A673 (cell line): Measurements from ENCODE around the gene NKIRAS2. TPM values are rescaled to one million over a fixed set of nuclear protein-coding genes. Genes with fewer than 3 reads are reported as not detected.
A peak's percentile ranks its signal among the peaks of the same experiment; 100 is the strongest.

Experiments used
- BruUV-seq: library from RNA; stranded (reverse); fragments of 400-500 nt; replicated peaks from 2 replicates; lab custom pipeline; 2021; lab: Mats Ljungman, UMichigan
- CTCF ChIA-PET: fragments of 300-600 bp; sonication (Branson Sonifier 250); formaldehyde crosslinking; loops from one replicate; lab custom pipeline; 2022; ENCODE audit warnings: antibody characterized with exemption; lab: Charles Lee
- POLR2A ChIA-PET: fragments of 300-600 bp; sonication (Branson Sonifier 250); formaldehyde crosslinking; loops from one replicate; lab custom pipeline; 2022; ENCODE audit warnings: antibody characterized with exemption; ENCODE audit not compliant: low non-redundant PET; lab: Charles Lee
- DNase-seq: peaks from one replicate; pipeline ENCODE4 v3.0.0-alpha.2; 2015; ENCODE audit warnings: low spot score
- H3K27ac ChIP-seq: fragments of 200-600 bp; sonication (generic); 2 replicates; pipeline ENCODE4 v1.5.1; 2016; ENCODE audit warnings: mixed run types, low read depth, mild to moderate bottlenecking, mixed read lengths, antibody characterized with exemption, low read length; ENCODE audit not compliant: poor library complexity, severe bottlenecking
- H3K27me3 ChIP-seq: fragments of 200-600 bp; sonication (generic); replicated peaks from 2 replicates; pipeline ENCODE4 v1.6.1; 2017; ENCODE audit warnings: mixed run types, low read depth, mild to moderate bottlenecking, mixed read lengths, antibody characterized with exemption, low read length; ENCODE audit not compliant: insufficient read depth, poor library complexity
- H3K36me3 ChIP-seq: fragments of 200-600 bp; sonication (generic); 2 replicates; pipeline ENCODE4 v1.6.1; 2016; ENCODE audit warnings: mixed run types, mild to moderate bottlenecking, mixed read lengths, antibody characterized with exemption, low read length; ENCODE audit not compliant: insufficient read depth, poor library complexity, severe bottlenecking
- H3K4me1 ChIP-seq: fragments of 200-600 bp; sonication (generic); 2 replicates; pipeline ENCODE4 v1.6.1; 2017; ENCODE audit warnings: mixed run types, mild to moderate bottlenecking, mixed read lengths, antibody characterized with exemption, low read length; ENCODE audit not compliant: insufficient read depth, poor library complexity, severe bottlenecking
- H3K4me3 ChIP-seq: fragments of 200-600 bp; sonication (generic); 2 replicates; pipeline ENCODE4 v1.5.1; 2016; ENCODE audit warnings: low read depth, mixed run types, mild to moderate bottlenecking, mixed read lengths, low read length; ENCODE audit not compliant: poor library complexity, severe bottlenecking
- H3K9me3 ChIP-seq: fragments of 200-600 bp; sonication (generic); 2 replicates; pipeline ENCODE4 v1.6.1; 2016; ENCODE audit warnings: mixed run types, low read depth, mild to moderate bottlenecking, mixed read lengths, antibody characterized with exemption, low read length; ENCODE audit not compliant: poor library complexity, severe bottlenecking
- CTCF ChIP-seq: fragments of 300-800, 200-600 bp; sonication (generic); conservative IDR thresholded peaks from 2 replicates; pipeline ENCODE4 v1.5.1; 2017; ENCODE audit warnings: low read depth, mild to moderate bottlenecking, antibody characterized with exemption, low read length, moderate library complexity, mixed read lengths
- EZH2 ChIP-seq: fragments of 200-600 bp; sonication (generic); IDR thresholded peaks from 2 replicates; pipeline ENCODE4 v1.6.1; 2017; ENCODE audit warnings: borderline replicate concordance, low read depth, mild to moderate bottlenecking, mixed read lengths, antibody characterized with exemption, low read length; ENCODE audit not compliant: poor library complexity, severe bottlenecking
- intact Hi-C: fragments of 100-400 bp; cut with micrococcal nuclease; formaldehyde crosslinking; loops from one replicate; pipeline ENCODE4 v1.10.0; 2022; ENCODE audit not compliant: unreplicated experiment
- total RNA-seq: library from RNA; stranded (reverse); gene quantifications from 2 replicates; pipeline ENCODE4 v1.2.3, GENCODE V29; 2021

The NKIRAS2 gene
- total RNA-seq, 1 experiment from 2014 or later = 28.7 TPM

GRCh38 chr17:42071810-42072209 is 51.9 kb downstream of the NKIRAS2 start:
- no peaks in the 10 kb centered on the region for H3K27me3 ChIP-seq
- no peak overlapping the region for H3K4me3 ChIP-seq
- BruUV-seq = no TSS peak

GRCh38 chr17:42072323-42073187 is 52.7 kb downstream of the NKIRAS2 start:
- Histone ChIP-seq H3K36me3 (no peaks in the 10 kb centered on the region), H3K4me3 (peak overlapping the region; percentile 34), H3K4me1 (no peaks in the 10 kb centered on the region), H3K27me3 (no peaks in the 10 kb centered on the region), H3K27ac (no peak overlapping the region), H3K9me3 (no peaks in the 10 kb centered on the region)
- no TSS peak for BruUV-seq
- no peak for DNase-seq
- ChIA-PET CTCF (no interaction called here), POLR2A (no interaction called here)
- intact Hi-C loops = no loop called here
- no peak for TF ChIP-seq CTCF
- TF ChIP-seq EZH2 = no peak

More at GRCh38 chr17:42071810-42072209, 51.9 kb downstream of the NKIRAS2 start:
- POLR2A ChIA-PET = no interaction called here
- no peaks in the 10 kb centered on the region for H3K9me3 ChIP-seq
- DNase-seq = no peak
- no peak overlapping the region for H3K27ac ChIP-seq
- no peaks in the 10 kb centered on the region for H3K36me3 ChIP-seq
- CTCF ChIA-PET = interaction anchor here (0.6 kb wide), 1 partner anchor 27 kb away, joined by 3 read pairs; no protein-coding TSS in a partner anchor
- no peaks in the 10 kb centered on the region for H3K4me1 ChIP-seq
- no peak for TF ChIP-seq CTCF
- TF ChIP-seq EZH2 = no peak
- intact Hi-C loops = no loop called here

Other genes with a start within 250 kb of the NKIRAS2 start
- 15.7 and 25.2 TPM in 2 replicates for gene JUP, start 233.4 kb upstream of the NKIRAS2 start, total RNA-seq
- 5.9 and 6.6 TPM in 2 replicates for gene P3H4, start 208.1 kb upstream of the NKIRAS2 start, total RNA-seq
- gene FKBP10, start 207.1 kb upstream of the NKIRAS2 start, total RNA-seq = 30.0 and 43.6 TPM in 2 replicates
- 46.7 and 50.7 TPM in 2 replicates for gene NT5C3B, start 183.9 kb upstream of the NKIRAS2 start, total RNA-seq
- not detected in 2 replicates for gene KLHL10, start 182.3 kb upstream of the NKIRAS2 start, total RNA-seq
- 10.8 and 12.0 TPM in 2 replicates for gene KLHL11, start 154.7 kb upstream of the NKIRAS2 start, total RNA-seq
- 175 and 191 TPM in 2 replicates for gene ACLY, start 101.1 kb upstream of the NKIRAS2 start, total RNA-seq
- gene ODAD4, start 89.5 kb upstream of the NKIRAS2 start, total RNA-seq = 0.97 and 1.8 TPM in 2 replicates
- gene CNP, start 53.3 kb upstream of the NKIRAS2 start, total RNA-seq = 55.5 and 55.6 TPM in 2 replicates
- 77.4 and 94.6 TPM in 2 replicates for gene DNAJC7, start 2.7 kb upstream of the NKIRAS2 start, total RNA-seq
- gene C17orf113, start 30.5 kb downstream of the NKIRAS2 start, total RNA-seq = 0.41 and 0.72 TPM in 2 replicates
- gene ZNF385C, start 78.4 kb downstream of the NKIRAS2 start, total RNA-seq = 0.15 and 0.17 TPM in 2 replicates
- gene DHX58, start 92.6 kb downstream of the NKIRAS2 start, total RNA-seq = 2.1 and 3.3 TPM in 2 replicates
- 28.6 and 30.3 TPM in 2 replicates for gene KAT2A, start 101.3 kb downstream of the NKIRAS2 start, total RNA-seq
- gene HSPB9, start 102.7 kb downstream of the NKIRAS2 start, total RNA-seq = not detected in 2 replicates
- 65.1 and 67.5 TPM in 2 replicates for gene RAB5C, start 134.9 kb downstream of the NKIRAS2 start, total RNA-seq
- 0.28 TPM in 1 of 2 replicates, not detected in the other for gene KCNH4, start 161.1 kb downstream of the NKIRAS2 start, total RNA-seq
- not detected in 2 replicates for gene HCRT, start 165.4 kb downstream of the NKIRAS2 start, total RNA-seq
- gene GHDC, start 174.4 kb downstream of the NKIRAS2 start, total RNA-seq = 3.7 and 3.9 TPM in 2 replicates